NT2/D1 (cell line): Measurements from ENCODE around the gene VLDLR.

Source experiments
- DNase-seq: peaks from one replicate; pipeline ENCODE4 v3.0.0-alpha.2; 2011; ENCODE audit warnings: low read depth, low spot score
- H3K27me3 ChIP-seq: 2 replicates; pipeline ENCODE4 v1.6.0; 2011; ENCODE audit warnings: mild to moderate bottlenecking; ENCODE audit not compliant: insufficient read length, insufficient read depth
- H3K36me3 ChIP-seq: 2 replicates; pipeline ENCODE4 v1.6.1; 2011; ENCODE audit warnings: mild to moderate bottlenecking, low read length, mixed read lengths; ENCODE audit not compliant: insufficient read depth, insufficient read length
- H3K4me1 ChIP-seq: 2 replicates; pipeline ENCODE4 v1.5.1; 2011; ENCODE audit not compliant: insufficient read depth, insufficient read length
- H3K4me3 ChIP-seq: 2 replicates; pipeline ENCODE4 v1.5.1; 2011; ENCODE audit warnings: low read depth; ENCODE audit not compliant: insufficient read length
- H3K9ac ChIP-seq: 2 replicates; pipeline ENCODE4 v1.6.0; 2011; ENCODE audit warnings: low read depth; ENCODE audit not compliant: insufficient read length
- H3K9me3 ChIP-seq: 2 replicates; pipeline ENCODE4 v1.5.1; 2011; ENCODE audit warnings: mild to moderate bottlenecking, low read length; ENCODE audit not compliant: insufficient read depth
- SUZ12 ChIP-seq: IDR thresholded peaks from 2 replicates; pipeline ENCODE4 v1.6.1; 2011; ENCODE audit not compliant: insufficient read length, insufficient read depth; ENCODE audit errors: extremely low read depth
- YY1 ChIP-seq: IDR thresholded peaks from 2 replicates; pipeline ENCODE4 v1.6.1; 2011; ENCODE audit not compliant: insufficient read length, insufficient read depth
- ZNF274 ChIP-seq: IDR thresholded peaks from 2 replicates; pipeline ENCODE4 v1.6.1; 2011; ENCODE audit warnings: mild to moderate bottlenecking, low read depth, low read length

The VLDLR gene

DNA sequence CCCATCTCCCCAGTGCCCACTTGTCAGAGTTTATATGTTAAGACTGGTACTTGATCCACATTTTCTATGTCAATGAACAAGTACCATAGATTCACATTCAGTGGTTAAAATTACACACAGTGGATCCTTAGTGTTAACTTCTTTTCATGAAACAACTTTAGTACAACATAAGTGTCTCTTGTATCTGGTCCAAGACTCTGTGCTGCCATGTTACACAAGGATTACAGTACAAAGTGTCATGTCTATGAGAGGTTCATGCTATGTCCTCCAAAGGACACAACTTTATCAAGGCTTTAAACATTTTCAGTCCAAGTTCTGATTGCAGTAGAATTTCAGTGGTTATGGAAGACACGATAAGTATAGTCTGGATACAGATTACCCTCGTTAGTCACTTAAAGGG is 13.3 kb upstream of the VLDLR start:
- DNase-seq, result no peak
- no peak overlapping the region for H3K9ac ChIP-seq
- no peaks in the 10 kb centered on the region for H3K27me3 ChIP-seq
- H3K36me3 ChIP-seq, result no peaks in the 10 kb centered on the region
- H3K9me3 ChIP-seq, result no peaks in the 10 kb centered on the region
- TF ChIP-seq SUZ12, result no peak
- no peak for TF ChIP-seq YY1
- no peak for TF ChIP-seq ZNF274
- H3K4me3 ChIP-seq, result no peak overlapping the region
- no peaks in the 10 kb centered on the region for H3K4me1 ChIP-seq

DNA sequence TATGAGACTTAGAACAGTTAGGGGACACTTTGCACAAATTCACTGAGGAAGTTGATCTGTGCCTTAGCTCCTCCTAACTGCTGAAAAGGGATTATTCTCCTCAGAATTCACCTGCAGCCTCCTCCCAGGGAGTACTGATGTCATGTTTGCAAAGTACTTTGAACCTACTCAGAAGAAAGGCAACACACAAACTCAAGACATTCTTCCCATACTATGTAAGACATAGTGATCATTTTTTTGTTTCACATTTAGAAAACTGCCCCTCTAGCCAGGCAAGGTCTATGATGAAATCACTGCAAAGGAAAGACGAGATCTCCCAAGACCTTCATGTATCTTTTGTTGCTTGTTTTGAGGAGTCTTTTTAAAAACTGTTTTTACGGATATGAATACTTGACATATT is 10.6 kb upstream of the VLDLR start:
- H3K9me3 ChIP-seq, result no peaks in the 10 kb centered on the region
- no peak overlapping the region for H3K4me3 ChIP-seq
- H3K36me3 ChIP-seq, result no peaks in the 10 kb centered on the region
- H3K27me3 ChIP-seq, result no peaks in the 10 kb centered on the region
- peaks cover 3% of the 10 kb centered on the region for H3K4me1 ChIP-seq
- TF ChIP-seq SUZ12 (no peak), ZNF274 (no peak)
- no peak for DNase-seq
- H3K9ac ChIP-seq, result no peak overlapping the region

GRCh38 chr9:2611961-2612360 is 9.6 kb upstream of the VLDLR start:
- TF ChIP-seq SUZ12 (no peak), YY1 (no peak), ZNF274 (no peak)
- Histone ChIP-seq H3K9me3 (no peaks in the 10 kb centered on the region), H3K9ac (no peak overlapping the region), H3K27me3 (no peaks in the 10 kb centered on the region), H3K4me1 (peaks cover 3% of the 10 kb centered on the region), H3K4me3 (no peak overlapping the region), H3K36me3 (no peaks in the 10 kb centered on the region)
- no peak for DNase-seq

DNA sequence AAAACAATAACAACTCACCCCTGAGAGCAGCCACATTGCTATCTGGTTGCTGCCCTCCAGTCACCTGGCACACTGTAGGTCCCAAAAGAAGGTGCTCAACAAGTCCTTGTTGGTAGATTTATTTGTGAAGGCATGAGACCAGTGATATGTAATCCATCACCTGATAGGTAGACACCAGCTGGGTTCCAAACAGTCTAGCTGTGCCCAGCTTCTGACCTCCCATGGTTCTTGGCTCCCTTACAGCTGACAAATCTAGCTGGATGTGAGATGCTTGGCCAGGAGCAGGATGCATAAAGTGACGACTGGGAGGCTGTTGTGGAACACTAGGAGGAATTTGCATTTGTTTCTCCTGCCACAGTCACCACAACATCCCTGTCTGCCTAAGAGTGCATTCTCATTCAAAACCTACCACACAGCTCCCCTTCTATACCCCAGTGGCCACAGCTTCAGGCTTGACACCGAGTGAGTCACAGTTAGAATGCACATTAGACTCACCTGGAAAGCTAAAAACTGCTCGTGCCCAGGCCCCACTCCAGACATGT is 7.8 kb upstream of the VLDLR start:
- no peak for TF ChIP-seq YY1
- no peak for TF ChIP-seq SUZ12
- no peak for TF ChIP-seq ZNF274
- Histone ChIP-seq H3K9ac (no peak overlapping the region), H3K36me3 (no peaks in the 10 kb centered on the region), H3K4me1 (peaks cover 3% of the 10 kb centered on the region), H3K27me3 (no peaks in the 10 kb centered on the region), H3K9me3 (peaks cover 4% of the 10 kb centered on the region; the same call in 1 of the 2 replicates), H3K4me3 (no peak overlapping the region)
- peak; percentile 86 for DNase-seq

- Histone ChIP-seq H3K36me3 (no peaks in the 10 kb centered on the region), H3K4me3 (no peak overlapping the region), H3K27me3 (peaks cover 12% of the 10 kb centered on the region), H3K4me1 (peaks cover 3% of the 10 kb centered on the region), H3K9ac (no peak overlapping the region), H3K9me3 (peaks cover 5% of the 10 kb centered on the region; the same call in 1 of the 2 replicates)
- TF ChIP-seq ZNF274, result no peak
- no peak for TF ChIP-seq SUZ12
- no peak for TF ChIP-seq YY1
- no peak for DNase-seq
Observed at GRCh38 chr9:2615497-2615896, 6.1 kb upstream of the VLDLR start.

DNA sequence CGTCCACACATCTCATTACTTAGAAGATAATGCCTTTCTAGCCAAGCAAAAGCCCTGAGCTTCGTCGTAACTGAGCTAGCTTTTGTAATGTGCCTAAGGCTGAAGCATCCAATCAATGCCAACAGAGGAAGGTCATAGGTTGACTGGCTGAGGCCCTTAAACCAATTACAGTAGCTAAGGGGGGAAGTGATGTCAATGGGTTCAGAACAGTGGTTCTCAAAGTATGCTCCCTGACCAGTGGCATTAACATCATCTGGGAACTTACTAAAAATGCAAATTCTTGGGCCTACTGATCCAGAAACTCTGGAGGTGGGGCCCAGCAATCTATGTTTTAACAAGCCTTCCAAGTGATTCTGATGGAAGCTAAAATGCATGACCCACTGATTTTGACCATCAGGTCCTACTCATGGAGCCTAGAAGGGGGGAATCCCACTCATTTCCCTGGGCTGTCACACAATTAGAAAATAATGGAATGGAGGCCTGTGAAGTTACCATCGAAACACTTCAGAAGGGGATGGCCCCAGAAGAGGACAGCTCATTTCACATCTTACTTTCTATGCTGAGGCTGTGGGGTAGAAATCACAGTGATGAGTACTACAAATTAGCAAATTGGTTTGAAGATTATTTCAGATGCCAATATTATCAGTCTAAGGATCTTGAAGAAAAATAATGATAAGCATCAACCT is 4.8 kb upstream of the VLDLR start:
- Histone ChIP-seq H3K4me1 (peaks cover 3% of the 10 kb centered on the region), H3K27me3 (peaks cover 17% of the 10 kb centered on the region), H3K9me3 (peaks cover 5% of the 10 kb centered on the region; the same call in 1 of the 2 replicates), H3K9ac (no peak overlapping the region), H3K4me3 (no peak overlapping the region), H3K36me3 (no peaks in the 10 kb centered on the region)
- TF ChIP-seq ZNF274 (no peak), SUZ12 (no peak), YY1 (no peak)
- no peak for DNase-seq

DNA sequence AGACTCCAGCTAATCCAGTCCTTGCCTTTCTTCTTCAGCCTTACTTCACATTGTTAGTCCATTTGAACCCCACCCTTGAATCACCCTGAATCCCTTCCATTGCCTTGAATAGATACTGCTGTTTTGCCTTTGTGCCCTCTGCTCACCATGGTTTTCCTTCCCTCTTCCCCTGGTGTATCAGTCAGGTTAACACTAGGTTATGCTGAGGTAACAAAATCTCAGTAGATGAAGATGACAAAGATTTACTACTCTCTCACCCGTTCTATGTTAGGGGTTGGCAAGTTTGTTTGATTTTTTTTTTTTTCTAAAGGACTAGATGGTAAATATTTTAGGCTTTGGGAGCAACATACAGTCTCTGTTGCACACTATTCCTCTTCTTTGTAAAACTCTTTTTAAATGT is 3.3 kb upstream of the VLDLR start:
- no peak for TF ChIP-seq ZNF274
- no peak for TF ChIP-seq SUZ12
- TF ChIP-seq YY1, result no peak
- no peak for DNase-seq
- peaks cover 23% of the 10 kb centered on the region for H3K27me3 ChIP-seq
- H3K36me3 ChIP-seq, result no peaks in the 10 kb centered on the region
- H3K9me3 ChIP-seq, result peaks cover 5% of the 10 kb centered on the region; the same call in 1 of the 2 replicates
- no peak overlapping the region for H3K4me3 ChIP-seq
- H3K9ac ChIP-seq, result no peak overlapping the region
- peaks cover 3% of the 10 kb centered on the region for H3K4me1 ChIP-seq
